Dedifferentiated amniotic fluid mesenchymal stem cell (primary cell): ENCODE measurements around the gene CD274.
"Not testable (repeated sequence)": the region's sequence is repeated elsewhere in the genome, so short reads cannot be mapped to it uniquely, and the experiment has no call there.

Experiments used
- DNase-seq: peaks from one replicate; pipeline ENCODE4 v3.0.0-alpha.2; 2016; ENCODE audit errors: extremely low spot score

Gene CD274

DNA sequence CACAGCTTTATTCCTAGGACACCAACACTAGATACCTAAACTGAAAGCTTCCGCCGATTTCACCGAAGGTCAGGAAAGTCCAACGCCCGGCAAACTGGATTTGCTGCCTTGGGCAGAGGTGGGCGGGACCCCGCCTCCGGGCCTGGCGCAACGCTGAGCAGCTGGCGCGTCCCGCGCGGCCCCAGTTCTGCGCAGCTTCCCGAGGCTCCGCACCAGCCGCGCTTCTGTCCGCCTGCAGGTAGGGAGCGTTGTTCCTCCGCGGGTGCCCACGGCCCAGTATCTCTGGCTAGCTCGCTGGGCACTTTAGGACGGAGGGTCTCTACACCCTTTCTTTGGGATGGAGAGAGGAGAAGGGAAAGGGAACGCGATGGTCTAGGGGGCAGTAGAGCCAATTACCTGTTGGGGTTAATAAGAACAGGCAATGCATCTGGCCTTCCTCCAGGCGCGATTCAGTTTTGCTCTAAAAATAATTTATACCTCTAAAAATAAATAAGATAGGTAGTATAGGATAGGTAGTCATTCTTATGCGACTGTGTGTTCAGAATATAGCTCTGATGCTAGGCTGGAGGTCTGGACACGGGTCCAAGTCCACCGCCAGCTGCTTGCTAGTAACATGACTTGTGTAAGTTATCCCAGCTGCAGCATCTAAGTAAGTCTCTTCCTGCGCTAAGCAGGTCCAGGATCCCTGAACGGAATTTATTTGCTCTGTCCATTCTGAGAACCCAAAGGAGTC is at the start of gene CD274:
TSS of gene CD274 (plus strand) at position 184 of the 733 bp plus-strand sequence. CDS start 5,572 bp downstream, outside the sequence.
- DNase-seq: peak; percentile 76

DNA sequence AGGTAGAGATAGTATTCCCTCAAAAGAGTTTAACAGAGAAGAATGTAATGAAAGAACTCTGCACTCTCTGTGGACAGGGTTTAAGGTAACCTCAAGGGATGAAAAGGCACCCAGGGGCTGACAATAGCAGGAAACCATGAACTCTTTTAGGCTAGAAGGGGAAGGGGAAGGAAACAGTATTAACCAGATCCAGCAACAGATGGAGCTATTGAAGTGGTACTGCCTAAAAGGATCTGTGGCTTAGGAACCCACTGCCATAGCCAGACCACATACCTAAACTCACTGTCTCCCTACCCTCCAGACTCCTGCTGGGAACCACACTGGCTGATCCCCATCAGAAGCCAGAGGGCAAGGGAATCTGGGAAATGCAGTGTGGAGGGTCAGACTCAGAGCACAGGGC is 48.1 kb upstream of the CD274 start:
- DNase-seq: no peak

DNA sequence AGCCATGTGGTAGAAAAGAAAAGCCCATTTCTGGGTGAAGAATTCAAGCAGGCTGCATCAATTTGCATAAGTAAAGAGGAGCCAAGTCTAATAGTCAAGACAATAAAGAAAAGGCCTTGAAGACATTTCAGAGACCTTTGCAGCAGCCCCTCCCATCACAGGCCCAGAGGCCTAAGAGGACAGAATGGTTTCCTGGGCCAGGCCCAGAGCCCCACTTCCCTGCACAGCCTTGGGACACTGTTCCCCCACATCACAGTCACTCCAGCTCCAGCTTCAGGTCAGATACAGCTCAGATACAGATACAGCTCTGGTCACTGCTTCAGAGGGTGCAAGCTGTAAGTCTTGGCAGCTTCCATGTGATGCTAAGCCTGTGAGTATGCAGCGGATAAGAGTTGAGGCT is 41.7 kb upstream of the CD274 start:
- DNase-seq: no peak

DNA sequence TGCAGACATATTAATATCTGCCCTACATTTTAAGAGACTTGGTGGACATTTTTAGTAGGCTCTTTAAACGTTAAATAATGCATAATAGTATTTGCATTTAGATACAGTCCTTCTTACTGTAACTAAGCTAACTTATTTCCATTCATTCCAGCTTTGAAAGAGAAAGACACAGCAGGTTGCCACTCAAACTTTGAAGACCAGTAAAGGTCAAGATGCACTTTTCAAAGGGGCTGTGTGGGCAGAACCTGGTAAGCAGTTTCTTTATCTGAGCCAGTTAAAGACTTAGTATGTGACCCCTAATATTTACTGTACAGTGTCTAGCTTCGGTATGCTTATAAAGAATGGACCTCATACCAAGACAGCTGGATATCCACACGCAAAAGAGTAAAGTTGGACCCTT is 33.4 kb upstream of the CD274 start:
- DNase-seq: no peak

DNA sequence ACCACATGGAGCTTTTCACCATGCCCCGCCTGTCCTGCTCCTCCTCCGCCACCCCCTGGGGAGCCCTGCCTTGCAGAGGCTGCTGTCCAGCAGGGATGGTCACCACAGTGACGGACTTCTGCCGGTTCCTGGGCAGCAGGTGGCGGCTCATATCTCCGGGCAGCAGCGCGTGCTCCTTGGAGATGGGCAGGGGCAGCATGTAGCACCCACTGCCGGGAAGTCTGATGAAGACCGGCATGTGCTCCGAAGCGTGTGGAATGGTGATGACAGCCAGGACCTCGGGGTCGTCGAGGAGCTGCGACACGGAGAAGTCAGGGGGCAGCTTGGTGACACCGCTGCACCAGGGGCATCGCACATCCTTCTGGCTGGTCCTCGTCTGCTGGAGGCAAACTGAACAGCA is 31.9 kb upstream of the CD274 start:
- DNase-seq: no peak

DNA sequence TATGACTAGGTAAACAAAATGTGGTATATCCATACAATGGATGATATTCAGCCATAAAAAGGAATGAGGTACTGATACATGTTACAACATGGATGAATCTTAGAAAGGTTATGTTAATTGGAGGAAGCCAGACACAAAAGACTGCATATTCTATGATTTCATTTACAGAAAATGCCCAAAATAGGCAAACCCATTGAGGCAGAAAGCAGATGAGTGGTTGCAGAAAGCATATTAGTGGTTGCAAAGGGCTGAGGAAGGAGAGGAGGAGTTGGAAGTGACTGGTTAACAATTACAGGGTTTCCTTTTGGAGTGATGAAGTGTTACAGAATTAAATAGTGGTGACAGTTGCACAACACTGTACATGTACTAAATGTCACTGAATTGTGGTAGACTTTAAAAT is 30.4 kb upstream of the CD274 start:
- no peak for DNase-seq

DNA sequence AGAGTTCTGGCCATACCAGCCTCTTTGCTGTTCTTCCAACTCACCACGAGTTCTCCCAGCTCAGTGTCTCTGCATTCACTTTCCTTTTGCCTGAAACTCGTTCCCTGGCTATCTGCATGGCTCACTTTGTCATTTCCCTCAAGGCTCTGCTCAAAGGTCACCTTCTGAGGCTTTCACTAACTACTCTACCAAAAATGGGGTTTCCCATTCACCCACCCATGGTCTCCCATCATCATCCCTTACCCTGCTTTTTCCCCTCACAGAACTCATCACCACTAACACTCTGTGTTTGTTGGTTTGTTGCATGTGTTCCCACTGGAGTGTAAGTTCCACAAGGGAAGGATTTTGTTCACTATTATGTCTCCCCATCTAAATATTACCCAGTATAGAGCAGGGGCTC is 29.2 kb upstream of the CD274 start:
- DNase-seq: no peak

DNA sequence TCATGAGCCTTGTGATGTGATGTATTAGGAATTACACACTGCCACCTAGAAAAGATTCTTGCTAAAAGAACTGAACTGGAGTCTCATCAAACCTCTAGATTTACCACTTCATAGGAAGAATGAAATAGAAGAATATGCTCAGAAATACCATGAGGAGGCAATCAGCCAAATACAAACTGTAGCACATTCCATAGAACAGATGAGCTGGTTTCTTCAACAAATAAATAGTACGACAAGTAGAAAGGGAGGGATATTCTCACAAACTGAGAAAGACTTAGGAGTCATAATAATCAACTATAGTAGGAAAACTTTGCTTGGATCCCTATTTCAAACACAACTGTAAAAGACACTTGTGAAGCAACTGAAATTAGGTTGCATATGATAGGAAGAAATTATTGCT is 28.1 kb upstream of the CD274 start:
- no peak for DNase-seq

DNA sequence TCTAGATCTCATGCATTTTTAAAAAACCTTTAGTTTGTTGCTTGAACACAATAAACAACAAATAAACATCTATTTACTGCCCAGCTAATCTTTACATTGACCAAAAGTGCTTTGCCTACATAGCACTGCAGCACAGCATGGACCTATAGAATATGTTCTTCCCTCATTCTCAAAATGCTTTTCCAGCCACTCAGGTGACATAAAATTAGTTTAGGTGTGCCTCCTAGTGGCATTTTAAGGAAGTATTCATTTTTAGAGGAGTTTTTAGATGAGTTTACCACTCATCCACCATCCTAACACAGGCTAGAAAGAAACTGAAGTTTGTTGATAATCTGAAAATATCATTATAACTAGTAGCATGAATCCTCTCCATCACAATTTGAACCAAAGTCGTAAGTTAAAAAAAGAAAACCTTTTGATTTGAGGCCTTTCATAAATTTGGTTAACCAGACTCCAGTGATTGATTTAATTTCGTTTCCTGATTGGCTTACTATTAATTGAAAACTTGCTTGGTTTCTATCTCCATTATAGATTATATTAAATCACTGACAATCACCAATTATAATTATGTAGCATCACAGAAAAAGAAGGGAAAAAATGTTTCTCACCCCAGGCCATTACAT is 25.2 kb upstream of the CD274 start:
- DNase-seq: no peak

DNA sequence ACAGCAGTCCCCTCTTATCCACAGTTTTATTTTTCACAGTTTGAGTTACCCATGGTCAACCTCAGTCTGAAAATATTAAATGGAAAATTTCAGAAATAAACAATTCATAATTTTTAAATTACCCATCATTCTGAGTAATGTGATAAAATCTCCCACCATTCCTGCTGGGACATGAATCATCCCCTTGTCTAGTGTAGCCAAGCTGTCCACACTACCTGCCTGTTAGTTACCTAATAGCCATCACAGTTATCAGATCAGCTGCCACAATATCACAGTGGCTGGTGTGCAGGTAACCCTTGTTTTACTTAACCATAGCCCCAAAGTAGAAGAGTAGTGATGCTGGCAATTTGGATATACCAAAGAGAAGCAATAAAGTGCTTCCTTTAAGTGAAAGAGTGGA is 23.3 kb upstream of the CD274 start:
- no peak for DNase-seq

DNA sequence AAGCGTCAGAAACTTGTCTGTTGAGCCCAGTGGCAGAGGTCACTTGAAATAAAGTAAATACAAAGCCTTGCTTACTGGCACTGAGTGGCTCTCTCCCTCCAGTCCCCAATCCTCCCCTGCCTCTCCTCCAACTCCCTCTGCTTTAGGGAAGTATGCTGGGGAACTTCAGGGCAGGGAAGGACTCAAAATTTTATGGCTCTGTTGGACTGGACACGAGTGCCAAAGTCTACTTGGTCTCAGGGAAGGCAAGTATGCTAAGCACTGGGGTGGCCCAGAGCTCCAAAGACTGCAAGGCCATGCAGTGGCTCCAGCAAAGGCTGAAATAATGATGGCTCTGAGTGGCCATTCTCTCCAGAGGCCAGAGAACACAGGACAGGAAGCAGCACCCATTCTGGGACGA is 22.2 kb upstream of the CD274 start:
- no peak for DNase-seq

DNA sequence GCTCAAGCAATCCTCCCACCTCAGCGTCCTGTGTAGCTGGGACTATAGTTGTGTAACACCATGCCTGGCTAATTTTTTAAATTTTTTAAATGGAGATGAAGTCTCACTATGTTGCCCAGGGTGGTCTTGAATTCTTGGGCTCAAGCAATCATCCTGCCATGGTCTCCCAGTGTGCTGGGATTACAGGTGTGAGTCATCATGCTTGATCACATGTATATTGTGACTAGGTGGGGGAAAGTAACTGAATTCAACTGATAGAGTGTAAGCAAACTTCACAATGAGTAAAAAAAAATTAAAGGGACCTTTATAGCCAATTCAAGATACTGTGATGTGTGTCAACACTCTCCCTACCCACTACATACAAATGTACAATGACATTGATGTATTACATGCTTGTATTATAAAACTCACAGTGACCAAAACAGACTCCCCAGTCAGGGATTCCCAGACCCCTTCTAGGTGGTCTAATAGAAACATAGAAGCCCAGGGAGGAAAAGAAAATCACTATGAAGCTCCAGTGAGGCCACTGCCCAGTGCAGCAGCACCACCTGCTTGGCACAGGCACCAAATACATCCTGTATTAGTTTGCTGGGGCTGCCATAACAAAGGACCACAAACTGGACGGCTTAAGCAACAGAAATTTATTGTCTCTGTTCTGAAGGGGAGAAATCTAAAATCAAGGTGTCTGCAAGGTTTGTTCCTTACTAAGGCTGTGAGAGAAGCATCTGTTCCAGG is 21.4 kb upstream of the CD274 start:
- no peak for DNase-seq

DNA sequence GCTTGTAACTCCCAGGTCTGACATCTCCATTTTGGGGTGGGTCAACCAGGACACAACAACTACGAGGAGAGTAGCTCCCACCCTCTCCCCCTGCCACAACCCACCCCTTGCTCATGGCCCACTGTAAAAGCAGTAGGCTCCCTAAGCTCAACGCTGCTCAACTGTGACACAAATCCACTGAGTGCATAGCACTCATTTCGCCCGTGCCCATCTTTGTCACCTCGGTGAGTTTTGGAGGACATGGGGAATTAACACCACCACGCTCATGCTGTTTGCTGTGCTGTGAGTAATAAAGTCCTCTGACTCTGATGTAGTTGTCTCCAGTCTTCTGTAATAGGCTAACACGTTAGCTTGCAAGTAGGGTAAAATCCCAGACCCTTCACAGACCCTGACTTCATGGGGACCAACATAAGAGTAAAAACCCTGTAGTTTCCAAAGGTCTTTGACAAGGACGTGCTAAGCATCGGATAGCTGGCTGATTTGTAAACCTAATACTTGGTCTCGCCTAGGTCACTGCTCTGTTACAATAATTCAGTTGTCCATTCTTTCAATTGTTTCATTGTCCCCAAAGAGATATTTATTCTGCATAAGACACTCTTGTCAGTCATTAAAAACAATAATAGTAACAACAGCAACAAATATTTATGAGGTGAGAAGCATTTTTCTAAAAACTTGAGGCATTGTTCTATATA is 20.3 kb upstream of the CD274 start:
- no peak for DNase-seq

DNA sequence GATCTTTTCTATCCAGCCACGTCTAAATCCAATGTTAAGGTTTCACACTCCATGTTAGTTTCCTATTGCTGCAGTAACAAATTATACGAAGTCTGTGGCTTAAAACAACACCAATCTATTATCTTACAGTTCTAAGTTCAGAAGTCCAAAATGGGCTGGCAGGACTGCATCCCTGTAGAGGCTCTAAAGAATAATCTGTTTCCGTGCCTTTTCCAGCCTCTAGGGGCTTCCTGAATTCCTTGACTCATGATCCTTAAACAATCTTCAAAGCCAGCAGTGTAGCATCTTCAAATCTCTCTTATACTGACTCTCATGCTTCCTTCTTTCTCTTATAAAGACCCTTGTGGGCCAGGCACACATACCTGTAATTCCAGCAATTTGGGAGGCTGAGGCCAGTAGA is 19.4 kb upstream of the CD274 start:
- no peak for DNase-seq

DNA sequence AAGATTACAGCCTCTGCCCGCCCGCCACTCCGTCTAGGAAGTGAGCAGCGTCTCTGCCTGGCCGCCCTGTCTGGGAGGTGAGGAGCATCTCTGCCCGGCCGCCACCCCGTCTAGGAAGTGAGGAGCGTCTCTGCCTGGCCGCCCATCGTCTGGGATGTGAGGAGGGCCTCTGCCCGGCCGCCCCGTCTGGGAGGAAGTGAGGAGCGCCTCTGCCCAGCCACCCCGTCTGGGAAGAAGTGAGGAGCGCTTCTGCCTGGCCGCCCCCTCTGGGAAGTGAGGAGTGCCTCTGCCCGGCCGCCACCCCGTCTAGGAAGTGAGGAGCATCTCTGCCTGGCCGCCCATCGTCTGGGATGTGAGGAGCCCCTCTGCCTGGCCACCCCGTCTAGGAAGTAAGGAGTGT is 17.5 kb upstream of the CD274 start:
- not testable (repeated sequence) for DNase-seq

DNA sequence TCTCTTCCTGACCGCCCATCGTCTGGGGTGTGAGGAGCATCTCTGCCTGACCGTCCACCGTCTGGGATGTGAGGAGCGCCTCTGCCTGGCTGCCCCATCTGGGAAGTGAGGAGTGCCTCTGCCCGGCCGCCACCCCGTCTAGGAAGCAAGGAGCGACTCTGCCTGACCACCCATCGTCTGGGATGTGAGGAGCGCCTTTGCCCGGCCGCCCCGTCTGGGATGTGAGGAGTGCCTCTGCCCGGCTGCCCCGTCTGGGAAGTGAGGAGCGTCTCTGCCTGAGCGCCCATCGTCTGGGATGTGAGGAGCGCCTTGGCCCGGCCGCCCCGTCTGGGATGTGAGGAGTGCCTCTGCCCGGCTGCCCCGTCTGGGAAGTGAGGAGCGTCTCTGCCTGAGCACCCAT is 17.0 kb upstream of the CD274 start:
- not testable (repeated sequence) for DNase-seq

DNA sequence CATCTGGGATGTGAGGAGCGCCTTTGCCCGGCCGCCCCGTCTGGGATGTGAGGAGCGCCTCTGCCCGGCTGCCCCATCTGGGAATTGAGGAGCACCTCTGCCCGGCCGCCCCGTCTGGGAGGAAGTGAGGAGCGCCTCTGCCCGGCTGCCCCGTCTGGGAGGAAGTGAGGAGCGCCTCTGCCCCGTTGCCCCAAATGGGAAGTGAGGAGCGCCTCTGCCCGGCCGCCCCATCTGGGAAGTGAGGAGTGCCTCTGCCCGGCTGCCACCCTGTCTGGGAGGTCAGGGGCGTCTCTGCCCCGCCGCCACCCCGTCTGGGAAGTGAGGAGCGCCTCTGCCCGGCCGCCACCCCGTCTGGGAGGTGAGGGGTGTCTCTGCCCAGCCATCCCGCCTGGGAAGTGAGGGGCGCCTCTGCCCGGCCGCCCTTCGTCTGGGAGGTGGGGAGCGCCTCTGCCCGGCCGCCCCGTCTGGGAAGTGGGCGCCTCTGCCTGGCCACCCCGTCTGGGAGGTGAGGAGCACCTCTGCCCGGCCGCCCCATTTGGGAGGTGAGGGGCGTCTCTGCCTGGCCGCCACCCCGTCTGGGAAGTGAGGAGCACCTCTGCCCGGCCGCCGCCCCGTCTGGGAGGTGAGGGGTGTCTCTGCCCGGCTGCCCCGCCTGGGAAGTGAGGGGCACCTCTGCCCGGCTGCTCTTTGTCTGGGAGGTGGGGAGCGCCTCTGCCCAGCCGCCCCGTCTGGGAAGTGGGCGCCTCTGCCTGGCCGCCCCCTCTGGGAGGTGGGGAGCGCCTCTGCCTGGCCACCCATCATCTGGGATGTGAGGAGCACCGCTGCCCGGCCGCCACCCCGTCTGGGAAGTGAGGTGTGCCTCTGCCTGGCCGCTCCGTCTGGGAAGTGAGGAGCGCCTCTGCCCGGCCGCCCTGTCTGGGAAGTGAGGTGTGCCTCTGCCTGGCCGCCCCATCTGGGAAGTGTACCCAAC is 16.2 kb upstream of the CD274 start:
- not testable (repeated sequence) for DNase-seq

DNA sequence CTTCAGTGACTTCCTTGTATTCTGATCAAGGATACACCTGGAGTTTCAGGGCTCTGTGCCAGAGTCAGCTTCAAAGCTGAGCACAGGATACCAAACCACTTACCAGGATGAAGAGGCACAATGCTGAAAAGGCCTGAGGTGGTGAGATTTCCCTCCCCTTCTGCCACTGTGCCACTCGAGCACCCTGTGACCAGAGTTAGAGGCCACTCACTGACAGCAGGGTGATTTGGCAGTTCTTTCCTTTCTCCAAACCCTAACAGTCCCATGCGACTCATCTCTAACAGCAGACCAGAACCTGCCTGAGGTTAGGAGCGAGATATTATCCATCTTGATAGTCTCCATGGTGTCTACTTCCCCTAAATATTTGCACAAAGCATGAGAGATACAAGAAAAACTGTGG is 14.4 kb upstream of the CD274 start:
- no peak for DNase-seq

DNA sequence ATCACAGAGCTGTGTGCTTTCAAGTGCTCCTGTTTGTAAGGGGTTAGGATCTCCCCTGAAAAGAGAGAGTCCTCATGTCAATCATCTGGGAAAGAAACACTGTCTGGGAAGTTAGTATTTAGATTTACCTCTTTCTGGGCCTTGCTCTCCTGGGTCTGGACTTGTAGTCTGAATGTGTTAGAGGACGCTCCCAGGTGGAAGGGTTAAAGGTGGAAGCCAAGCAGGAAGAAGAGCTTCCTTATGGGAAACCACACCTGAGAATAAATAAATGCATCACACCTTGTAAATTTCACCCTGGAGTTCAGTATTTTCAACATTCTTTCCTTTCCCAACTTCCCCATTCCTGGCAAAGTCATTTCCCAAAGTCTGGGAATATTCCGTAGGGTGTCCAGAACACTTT is 13.9 kb upstream of the CD274 start:
- no peak for DNase-seq

DNA sequence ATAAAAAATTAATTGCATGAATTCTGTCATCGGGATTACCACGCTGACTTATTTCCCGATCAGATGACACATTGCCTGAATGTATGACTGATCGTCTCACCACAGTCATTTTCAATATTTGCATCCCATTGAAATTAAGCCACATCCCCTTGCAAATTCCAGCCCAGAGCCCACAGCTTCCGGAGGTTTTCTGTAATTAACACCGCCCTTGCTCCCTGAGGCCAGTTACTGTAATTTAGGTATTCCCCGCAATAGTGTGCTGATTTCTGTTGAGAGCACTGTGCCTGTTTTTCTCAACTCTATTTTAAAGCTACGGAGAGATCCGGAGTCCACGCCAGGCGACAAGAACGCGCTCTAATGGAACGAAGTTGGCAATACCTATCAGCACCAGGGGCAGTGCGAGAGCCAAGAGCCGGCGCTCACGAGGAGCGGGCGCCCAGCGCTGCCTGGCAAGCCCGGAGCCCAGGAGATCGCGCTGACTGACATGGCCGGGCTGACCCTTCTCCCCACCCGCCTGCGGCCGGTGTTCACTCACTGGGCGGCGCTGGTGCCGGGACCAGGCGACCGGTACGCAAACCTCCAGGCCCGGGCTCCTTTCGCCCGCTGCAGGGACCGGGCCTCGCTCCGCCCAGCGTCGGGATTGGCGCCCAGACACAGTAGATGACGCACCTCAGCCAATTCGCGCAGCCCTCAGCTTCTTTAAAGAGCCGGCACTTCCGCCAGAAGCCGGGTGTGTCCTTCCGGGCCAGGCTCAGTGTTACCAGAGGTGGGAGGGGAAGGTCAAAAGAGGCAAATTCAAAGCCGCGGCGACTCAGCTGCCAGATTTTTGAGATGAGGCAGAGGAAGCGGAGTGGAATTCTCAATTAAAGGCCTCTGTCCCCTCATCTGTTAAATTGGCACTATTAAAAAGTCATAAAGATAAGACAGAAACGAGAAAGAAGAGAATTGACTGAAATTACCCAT is 12.8 kb upstream of the CD274 start, which contains the start of gene PLGRKT:
TSS of gene PLGRKT (minus strand) at position 672 of the 963 bp plus-strand sequence. CDS start 5,948 bp downstream, outside the sequence.
- DNase-seq: peak; percentile 95
